ENCODE data around the gene LRGUK. TPM values are rescaled to one million over a fixed set of nuclear protein-coding genes. Genes with fewer than 3 reads are reported as not detected.

The LRGUK gene
- total and polyA plus RNA-seq, 2 of the 8 experiments (the other 6 are each of a cell fraction or from before 2014, with no cell fraction given): 1.5 to 3.6 TPM

GRCh38 chr7:134186027-134186426 is 58.9 kb downstream of the LRGUK start:
- TF ChIP-seq RBBP5 (IDR thresholded peaks at IDR 0.05; ENCODE audit: borderline replicate concordance, low read depth, low read length) (no peak), NANOG (IDR thresholded peaks at IDR 0.05; ENCODE audit: insufficient read depth, low read depth, low read length, poor library complexity, severe bottlenecking) (no peak), ZNF274 (IDR thresholded peaks at IDR 0.05; ENCODE audit: borderline replicate concordance, extremely low read depth, low read length) (no peak), ATF2 (IDR thresholded peaks at IDR 0.05; ENCODE audit: low read length) (no peak), EZH2 (IDR thresholded peaks at IDR 0.05; ENCODE audit: low read depth, low read length, severe bottlenecking) (no peak), BACH1 (IDR thresholded peaks at IDR 0.05; ENCODE audit: low read length) (no peak), SUZ12 (IDR thresholded peaks at IDR 0.05; ENCODE audit: low read length) (no peak), KDM1A (IDR thresholded peaks at IDR 0.05; ENCODE audit: borderline replicate concordance, low read length) (no peak), CHD2 (IDR thresholded peaks at IDR 0.05; ENCODE audit: low read length) (no peak), YY1 (IDR thresholded peaks at IDR 0.05; ENCODE audit: low read depth, low read length) (no peak), RNF2 (IDR thresholded peaks at IDR 0.05; ENCODE audit: borderline replicate concordance, low read depth, low read length, missing control alignments, poor library complexity, severe bottlenecking) (no peak), SIN3A (conservative IDR thresholded peaks at IDR 0.05 in 1 of 2, IDR thresholded peaks at IDR 0.05 in 1 of 2; ENCODE audit: low read depth in 1 of 2, low read length in 2 of 2) (no peak)
- Histone ChIP-seq H3K23me2 (ENCODE audit: low read depth, low read length) (no peaks in the 10 kb centered on the region), H3K4ac (replicated peaks; ENCODE audit: insufficient read length, low read depth, low read length) (no peak overlapping the region), H3K79me2 (ENCODE audit: control insufficient read depth in 1 of 2, insufficient read depth in 2 of 2, low read length in 2 of 2) (no peaks in the 10 kb centered on the region), H3K14ac (ENCODE audit: insufficient read length) (no peak overlapping the region), H3K36me3 (ENCODE audit: control insufficient read depth in 2 of 4, insufficient read depth in 4 of 4, low read length in 3 of 4) (no peaks in the 10 kb centered on the region), H3K9me3 (ENCODE audit: insufficient read depth in 2 of 2, low read depth in 1 of 2, low read length in 1 of 2) (no peaks in the 10 kb centered on the region), H2BK12ac (ENCODE audit: low read depth, low read length) (no peak overlapping the region), H3K9ac (replicated peaks in 1 of 4; ENCODE audit: extremely low read depth in 1 of 4, low read depth in 3 of 4, low read length in 3 of 4) (no peak overlapping the region), H4K20me1 (replicated peaks in 1 of 2; ENCODE audit: control insufficient read depth in 1 of 2, insufficient read depth in 2 of 2, low read length in 2 of 2) (no peaks in the 10 kb centered on the region), H4K8ac (ENCODE audit: extremely low read depth, insufficient read depth, low read length) (no peak overlapping the region), H3K23ac (ENCODE audit: insufficient read length) (no peak overlapping the region), H2AFZ (ENCODE audit: low read length) (no peak overlapping the region), H2BK5ac (ENCODE audit: low read depth, low read length) (no peak overlapping the region), H3K4me1 (replicated peaks in 1 of 4; ENCODE audit: control insufficient read depth in 3 of 4, insufficient read depth in 4 of 4, low read length in 3 of 4) (peaks cover 0 to 9% (median 4%) of the 10 kb centered on the region in 4 experiments; a peak in 3 of 7 replicates), H4K91ac (replicated peaks; ENCODE audit: insufficient read length, low read length) (no peak overlapping the region), H3K27ac (ENCODE audit: low read depth, low read length) (no peak overlapping the region), H2BK15ac (ENCODE audit: low read length) (no peak overlapping the region), H3K18ac (ENCODE audit: extremely low read depth, low read length) (no peak overlapping the region), H2AK5ac (ENCODE audit: low read depth, low read length) (no peak overlapping the region), H3K56ac (replicated peaks; ENCODE audit: insufficient read length, low read depth, low read length) (no peak overlapping the region), H3K4me2 (ENCODE audit: insufficient read depth in 1 of 2, low read depth in 2 of 2, low read length in 2 of 2) (no peak overlapping the region), H3K27me3 (replicated peaks in 1 of 4; ENCODE audit: control insufficient read depth in 3 of 4, extremely low read depth in 1 of 4, insufficient read depth in 3 of 4, low read length in 3 of 4) (no peaks in the 10 kb centered on the region), H2BK20ac (ENCODE audit: low read length) (no peak overlapping the region), H2BK120ac (replicated peaks; ENCODE audit: low read depth, low read length) (no peak overlapping the region), H3K79me1 (ENCODE audit: low read depth, low read length) (no peaks in the 10 kb centered on the region), H4K5ac (ENCODE audit: insufficient read length, low read depth, low read length) (no peak overlapping the region), H3K4me3 (ENCODE audit: extremely low read depth in 1 of 4, insufficient read depth in 2 of 4, low read depth in 3 of 4, low read length in 4 of 4) (no peak overlapping the region)
- CTCF ChIA-PET (ENCODE audit: partially characterized antibody): interaction anchor here (0.7 kb wide), 1 partner anchor 468 kb away, joined by 3 read pairs; no protein-coding TSS in a partner anchor
- POLR2A ChIA-PET (ENCODE audit: partially characterized antibody): no interaction called here
- FAIRE-seq (no peak), DNase-seq (ENCODE audit: low read depth in 1 of 2, low spot score in 2 of 2) (no peak)
- WGBS, 2 experiments (ENCODE audit: extremely low coverage in 1 of 2, insufficient coverage in 1 of 2, insufficient read length in 1 of 2, insufficient replicate concordance in 2 of 2, low coverage in 1 of 2, low lambda C conversion rate in 2 of 2, missing lambda C conversion rate in 1 of 2): 60% methylated on average over 3 of the region's 3 CpGs; no CpG with 5 or more reads in 1 of the 2 experiments
